ENCODE results near the gene BCL11B.

Gene BCL11B

DNA sequence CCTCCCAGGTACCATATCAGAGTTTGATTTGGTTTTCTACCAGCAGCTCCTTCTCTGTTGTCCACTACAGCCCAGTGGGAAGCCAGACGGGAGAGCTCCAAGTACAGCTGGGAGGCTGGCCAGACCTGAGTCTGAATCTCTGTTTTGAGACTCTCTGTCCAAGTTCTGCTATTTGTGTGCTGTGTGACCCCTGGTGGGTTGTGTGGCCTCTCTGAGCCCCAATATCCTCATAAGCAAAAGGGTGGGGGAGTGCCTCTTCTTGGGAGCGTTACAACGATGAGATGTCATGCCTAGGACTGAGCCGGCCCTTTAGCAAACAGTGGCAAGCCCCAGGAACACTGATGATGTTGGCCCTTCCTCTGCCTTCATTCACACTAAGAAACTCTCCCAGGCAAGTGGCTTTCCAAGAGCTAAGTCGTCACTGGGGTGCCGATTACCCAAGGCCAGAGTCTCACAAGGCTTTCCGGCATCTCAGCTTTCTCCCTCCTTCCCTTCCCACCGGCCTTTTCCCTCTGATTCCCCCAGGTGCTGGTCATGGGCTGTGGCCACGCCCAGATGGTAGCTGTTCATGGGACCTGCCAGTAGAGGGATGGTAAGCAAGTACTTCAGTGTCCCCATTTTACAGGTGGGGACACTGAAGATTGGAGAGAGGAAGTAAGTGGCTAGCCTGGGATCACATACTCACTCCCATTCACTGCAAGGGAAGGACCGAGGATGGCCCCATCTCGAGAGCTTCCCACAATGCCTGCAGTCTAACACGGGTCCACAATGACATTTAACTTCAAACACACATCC is 47.7 kb downstream of the BCL11B start:
- no peak for DNase-seq (ENCODE audit: low read depth)

DNA sequence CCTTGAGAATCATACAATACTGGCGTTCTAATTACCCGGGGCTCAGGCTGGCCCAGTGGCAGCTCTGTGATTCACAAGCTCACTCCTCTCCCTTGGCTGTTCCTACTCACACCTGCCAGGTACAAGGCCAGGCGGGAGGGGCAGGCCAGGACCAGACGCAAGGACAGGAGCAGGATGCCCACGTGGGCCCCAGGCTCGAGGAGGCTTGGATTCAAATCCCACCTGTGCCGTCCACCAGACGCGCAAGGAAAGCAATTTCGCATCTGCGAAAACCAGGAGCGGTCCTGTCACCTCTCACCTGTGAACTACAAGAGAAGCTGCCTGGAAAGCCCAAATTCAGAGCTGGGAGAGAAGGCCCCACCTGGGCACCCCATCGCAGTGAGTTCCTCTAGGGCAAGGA is 50.6 kb downstream of the BCL11B start:
- DNase-seq (ENCODE audit: low read depth) = no peak

DNA sequence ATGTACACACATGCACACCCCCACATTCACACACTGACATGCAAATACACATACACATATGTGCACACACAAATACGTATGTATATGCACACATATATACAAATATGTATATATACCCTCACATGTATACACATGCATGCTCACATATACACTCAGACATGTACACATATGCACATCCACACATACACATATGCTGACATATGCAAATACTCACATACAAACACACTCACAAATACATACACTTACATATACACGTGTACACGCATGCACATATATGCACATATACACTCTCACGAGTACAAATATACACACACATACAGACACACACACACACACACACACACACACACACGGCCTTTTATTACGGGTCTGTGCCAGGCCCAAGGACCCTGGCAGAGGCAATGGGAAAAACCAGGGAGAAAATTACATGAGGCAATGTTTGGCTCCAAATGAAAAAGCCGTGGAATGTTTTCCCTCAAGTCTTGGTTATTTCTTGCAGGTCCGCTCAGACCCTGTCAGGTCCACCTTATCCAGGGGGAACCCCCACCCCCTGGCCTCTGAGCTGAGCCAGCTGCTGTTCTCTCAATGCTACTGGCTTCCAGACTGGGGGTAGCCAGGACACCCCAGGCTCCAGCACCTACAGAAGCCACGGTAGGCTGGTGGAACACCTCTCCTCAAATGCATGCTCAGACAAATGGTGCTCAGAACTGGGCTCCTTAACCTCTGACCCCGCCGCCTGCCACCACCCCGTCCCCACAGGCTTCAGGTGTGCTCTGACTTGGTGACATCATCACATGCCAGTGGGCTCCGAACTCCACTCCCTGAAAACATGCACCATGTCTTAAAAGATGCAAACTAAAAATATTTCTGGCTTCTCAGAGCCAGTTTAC is 54.7 kb downstream of the BCL11B start:
- no peak for DNase-seq (ENCODE audit: low read depth)

DNA sequence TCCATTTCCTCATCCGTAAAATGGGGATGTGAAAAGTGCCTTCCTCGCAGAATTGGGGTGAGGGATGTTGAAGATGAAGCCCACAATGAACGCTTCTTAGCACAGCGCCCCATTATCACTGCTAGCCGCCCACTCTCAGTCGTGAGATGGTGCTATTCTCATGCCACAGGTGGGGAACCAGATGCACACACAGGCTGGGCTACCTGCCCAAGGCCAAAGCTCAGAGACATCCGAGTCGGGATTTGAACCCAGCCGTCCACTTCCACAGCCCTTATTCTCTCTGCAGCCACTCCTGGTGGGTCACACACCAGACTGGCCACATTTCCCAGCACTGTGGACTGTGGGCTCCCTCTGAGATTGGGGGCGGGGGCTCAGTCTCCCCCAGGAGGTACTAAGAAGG is 55.8 kb downstream of the BCL11B start:
- DNase-seq (ENCODE audit: low read depth) = no peak

DNA sequence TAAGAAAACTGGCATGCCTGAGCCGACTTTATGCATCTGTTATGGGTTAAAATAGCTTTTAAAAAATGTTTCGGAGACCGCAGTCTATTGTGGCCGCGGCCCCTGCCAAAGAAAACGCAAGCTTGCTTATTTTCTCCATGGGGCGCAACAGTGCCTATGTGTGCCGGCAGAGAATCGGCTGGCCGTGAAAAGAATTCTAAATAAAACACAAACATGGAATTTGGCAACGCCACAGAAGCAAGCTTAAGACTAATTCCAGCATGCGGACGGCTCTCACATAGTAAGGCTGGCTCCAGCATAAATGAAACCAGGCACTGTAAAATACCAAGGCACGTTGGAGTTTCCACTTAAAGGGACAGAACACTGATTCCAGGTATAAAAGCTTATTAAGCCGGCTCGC is 56.7 kb downstream of the BCL11B start:
- DNase-seq (ENCODE audit: low read depth) = no peak

DNA sequence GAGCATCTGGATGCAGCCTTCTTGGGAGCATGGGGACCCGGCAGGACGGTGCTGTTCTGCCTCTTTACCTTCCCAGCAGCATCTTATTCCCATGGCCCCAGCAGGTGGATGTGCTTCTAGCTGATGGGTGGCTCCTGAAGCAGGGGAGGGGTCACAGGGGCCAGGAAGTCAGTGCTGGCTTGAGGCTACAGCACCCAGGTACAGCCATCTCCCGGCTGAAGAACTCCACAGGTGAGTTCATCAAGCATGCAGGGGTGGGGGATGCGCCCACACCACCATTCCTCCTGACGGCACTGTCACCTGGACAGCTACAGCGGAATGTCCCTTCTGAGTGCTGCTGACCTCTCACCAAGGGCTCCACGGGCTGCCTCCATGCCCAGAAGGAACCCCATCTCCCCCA is 57.3 kb downstream of the BCL11B start:
- DNase-seq (ENCODE audit: low read depth) = no peak

DNA sequence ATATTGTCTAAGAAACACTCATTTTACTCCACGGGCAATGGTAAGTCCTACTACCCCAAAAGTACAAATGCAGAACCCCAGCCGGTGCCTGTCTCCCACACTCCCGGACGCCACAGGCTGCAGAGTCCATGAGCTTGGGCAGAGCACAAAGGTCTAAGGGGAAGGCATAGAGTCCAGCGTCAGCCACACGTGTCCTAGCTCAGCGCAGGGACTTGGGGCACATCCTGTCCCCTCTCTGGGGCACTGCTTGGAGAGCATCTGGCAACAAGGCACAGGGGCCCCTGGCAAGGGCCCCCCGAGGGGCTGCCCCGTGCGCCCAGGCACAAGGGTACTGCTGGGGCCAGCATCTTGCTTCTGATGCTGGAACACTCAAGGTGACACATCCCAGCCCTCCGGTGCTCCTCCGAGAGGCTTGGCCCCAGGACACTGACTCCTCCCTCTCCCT is 58.4 kb downstream of the BCL11B start:
- DNase-seq (ENCODE audit: low read depth) = no peak

DNA sequence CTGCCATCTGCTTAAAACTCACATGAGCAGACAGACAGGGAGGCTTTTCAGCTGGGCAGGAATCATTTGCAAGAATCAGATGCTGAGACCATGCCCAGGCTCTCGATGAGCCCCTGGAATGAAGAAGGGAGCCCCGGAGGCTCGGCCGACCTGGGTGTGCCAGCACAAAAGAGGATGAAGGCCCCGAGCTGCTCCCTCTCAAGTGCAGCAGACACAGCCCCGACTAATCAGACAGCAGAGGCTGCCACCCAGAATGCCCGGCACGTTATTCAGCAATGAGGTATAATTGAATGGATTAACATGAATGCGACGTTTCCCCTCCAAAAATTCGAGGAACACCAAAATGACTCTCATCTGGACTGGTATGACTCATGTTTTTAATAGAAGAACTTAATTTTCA is 58.9 kb downstream of the BCL11B start:
- DNase-seq (ENCODE audit: low read depth) = no peak

DNA sequence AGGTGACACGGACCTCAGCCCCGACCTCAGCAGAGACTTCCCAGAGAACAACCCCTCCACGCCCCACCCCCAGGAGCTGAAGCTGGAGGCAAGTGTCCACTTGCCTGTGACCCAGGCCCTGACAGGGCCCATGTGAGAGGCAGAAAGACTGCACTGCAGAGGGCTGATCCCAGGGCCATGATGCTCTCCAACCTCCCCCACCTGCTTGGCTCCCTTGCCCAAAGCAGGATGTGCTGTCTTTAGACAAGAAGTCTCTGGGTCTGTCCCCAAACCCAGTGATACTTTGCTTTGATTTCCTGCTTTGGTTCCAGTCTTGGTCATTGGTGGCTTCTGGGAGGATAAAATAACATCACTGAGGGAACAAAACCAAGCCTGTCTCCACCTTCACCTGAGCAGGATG is 59.4 kb downstream of the BCL11B start:
- DNase-seq (ENCODE audit: low read depth) = no peak

DNA sequence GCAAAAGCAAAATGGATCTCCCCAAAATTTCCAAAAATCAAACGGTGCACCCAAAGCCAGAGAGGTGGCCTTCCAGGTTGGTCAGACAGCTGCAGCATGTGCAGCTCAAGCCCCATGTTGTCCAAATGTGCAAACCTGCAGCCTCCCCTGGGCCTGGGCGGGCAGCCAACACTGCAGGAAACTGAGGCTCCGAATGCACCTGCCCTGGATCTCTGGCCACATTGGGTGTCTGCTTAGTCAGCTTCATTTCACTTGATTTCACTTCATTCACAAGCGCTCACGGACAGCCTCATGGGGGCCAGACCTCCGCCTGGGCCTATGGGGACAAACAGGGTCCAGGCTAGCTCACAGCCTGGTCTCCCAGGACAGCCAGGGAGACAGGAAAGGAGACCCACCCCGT is 59.8 kb downstream of the BCL11B start:
- no peak for DNase-seq (ENCODE audit: low read depth)

DNA sequence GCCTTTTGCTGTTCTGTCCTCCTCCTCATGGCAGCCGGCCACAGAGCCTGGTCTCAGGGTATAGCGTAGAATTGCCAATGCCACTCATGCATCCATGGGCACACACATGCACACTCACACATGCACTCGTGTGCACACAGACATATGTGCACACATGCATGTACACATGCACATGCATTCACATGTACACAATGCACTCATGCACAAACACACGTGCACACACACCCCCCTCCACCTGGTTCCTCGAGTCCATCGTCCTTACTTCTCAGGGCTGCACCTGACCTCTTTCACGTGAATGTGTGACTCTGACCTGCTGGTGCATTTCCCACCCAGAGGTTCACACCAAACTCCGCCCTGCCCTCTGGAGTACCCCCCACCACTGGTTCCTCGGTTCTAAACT is 60.6 kb downstream of the BCL11B start:
- DNase-seq (ENCODE audit: low read depth) = no peak

DNA sequence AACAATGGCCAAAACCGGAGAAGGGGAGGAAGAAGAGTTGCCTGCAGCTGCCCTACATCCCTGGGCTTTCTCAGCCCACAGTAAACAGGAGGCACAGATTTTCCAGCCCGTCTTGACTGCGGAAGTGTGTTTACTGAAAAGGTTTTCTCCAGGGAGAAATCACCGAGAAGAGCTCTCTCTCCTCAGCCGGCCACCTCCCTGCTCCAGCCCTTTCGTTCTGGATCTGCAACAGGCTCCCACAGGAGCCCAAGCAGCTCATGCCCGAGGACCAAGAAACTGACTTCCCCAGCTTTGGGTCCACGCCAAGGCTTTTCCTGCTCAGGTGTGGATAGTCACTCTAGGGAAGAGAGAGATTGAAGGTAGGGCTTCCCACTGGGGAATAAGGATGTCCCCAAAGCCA is 61.7 kb downstream of the BCL11B start:
- no peak for DNase-seq (ENCODE audit: low read depth)

DNA sequence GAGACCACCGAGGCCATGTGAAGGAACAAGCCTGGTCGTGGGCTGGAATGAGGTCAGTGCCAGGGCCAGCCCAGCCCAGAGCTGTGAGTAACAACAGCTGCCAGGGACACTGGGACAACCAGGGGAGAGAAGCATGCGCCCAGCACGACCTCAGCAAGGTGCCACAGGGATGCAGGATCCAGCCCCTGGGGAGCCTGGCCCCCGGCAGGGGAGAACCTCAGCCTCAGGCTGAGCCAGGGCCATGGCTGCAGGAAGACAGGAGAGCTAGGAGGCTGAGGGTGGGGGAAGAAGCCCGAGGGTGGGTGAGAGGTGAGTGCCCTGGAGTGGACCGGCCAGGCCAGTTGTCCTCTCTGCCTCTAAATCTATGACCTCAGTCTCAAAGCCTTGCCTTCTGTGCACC is 62.6 kb downstream of the BCL11B start:
- no peak for DNase-seq (ENCODE audit: low read depth)

DNA sequence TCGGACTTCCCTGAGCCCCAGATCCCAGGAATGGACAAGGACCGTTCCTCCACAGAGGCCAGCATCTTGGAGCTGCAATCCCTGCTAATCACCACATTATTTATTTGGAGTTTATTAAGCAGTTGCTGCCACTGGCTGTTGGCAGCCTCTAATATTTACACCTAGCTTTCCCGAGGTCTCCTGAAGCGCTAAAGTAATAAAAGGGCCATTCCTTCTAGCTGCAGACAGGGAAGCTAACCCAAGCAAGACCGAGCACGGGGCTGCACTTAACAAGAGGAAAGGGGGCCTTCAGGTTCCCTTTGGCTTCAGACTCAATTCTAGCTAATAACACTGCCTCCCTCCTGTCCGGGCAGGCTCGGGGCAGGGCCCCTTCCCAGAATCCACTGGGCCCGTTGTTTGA is 63.7 kb downstream of the BCL11B start:
- no peak for DNase-seq (ENCODE audit: low read depth)

DNA sequence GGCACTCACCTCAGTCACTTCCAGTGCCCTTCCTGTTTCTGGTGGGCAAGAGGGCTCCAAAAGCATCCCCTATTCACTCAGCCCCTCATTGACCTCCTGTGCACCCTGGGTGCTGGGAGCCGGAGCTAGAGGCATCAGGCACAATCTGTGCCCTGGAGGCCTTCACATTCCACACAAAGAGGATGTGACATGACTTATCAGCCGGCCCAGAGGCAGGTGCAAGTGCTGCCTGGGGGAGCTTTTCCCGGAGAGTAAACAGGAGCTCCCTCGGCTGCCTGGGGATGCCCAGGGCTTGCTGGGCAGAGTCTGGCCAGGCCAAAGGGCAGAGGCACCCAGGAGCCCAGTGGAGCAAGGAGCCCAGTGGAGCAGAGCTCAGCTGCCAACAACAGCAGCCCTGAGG is 64.5 kb downstream of the BCL11B start:
- DNase-seq (ENCODE audit: low read depth) = no peak

DNA sequence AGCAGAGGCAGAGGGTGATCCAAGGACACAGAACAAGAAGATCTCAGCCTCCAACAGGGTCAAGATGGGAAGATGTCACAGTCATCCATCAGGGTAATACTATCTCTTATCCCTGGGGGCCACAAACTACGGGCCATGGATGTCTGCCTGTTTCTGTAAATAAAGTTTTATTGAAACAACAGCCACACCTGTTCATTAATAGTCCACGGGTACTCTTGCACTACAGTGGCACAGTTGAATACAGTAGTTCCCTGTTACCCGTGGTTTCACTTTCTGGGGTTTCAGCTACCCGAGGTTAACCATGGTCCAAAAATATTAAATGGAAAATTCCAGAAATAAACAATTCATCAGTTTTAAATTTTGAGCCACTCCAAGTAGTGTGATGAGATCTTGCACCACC is 65.9 kb downstream of the BCL11B start:
- DNase-seq (ENCODE audit: low read depth) = no peak

DNA sequence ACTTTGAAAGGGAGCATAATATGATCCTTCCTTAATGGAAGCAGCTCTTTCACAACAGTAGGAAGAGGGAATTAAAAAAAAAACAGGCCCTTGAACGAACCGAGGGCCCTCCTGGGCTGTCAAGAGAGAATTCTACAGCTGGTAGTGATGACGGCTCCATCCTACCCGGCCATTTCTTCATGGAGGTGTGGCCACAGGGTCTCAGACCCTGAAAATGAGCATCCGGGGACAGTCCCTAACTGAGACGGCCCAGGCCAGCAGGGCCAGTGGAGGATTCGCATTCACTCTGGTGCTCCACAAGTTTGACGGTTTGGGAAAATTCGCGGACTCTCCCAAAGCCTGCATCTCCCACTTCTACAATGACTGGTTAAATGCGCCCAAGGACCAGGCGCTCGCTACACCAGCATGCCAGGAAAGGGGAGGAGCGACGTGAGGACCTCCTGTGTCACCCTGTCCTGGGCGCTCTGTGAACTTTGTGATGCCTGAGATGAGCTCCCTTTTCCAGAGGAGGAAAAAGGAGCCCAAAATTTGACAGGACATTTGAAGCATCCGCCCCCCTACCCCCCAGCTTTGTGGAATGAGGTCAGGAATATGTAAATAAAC is 66.8 kb downstream of the BCL11B start:
- DNase-seq (ENCODE audit: low read depth) = no peak

DNA sequence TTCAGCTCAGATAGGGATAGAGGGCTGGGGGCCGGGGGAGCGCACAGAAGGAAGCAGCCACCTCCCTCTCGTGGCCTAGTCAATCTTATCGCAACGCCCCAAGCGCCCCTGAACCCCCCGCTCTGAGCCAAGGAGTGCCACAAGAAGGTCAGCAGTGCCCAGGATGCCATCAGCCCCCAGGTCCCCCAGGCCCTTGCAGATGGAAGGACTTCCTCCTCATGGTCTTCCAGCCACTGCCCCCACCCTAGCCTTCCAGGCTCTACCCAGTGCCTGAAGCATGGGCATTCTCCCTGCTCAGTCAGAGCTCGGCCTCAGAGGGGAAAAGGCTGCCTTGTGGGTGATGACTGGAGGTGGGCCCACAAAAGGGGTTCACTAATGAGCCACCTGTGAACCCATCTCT is 68.2 kb downstream of the BCL11B start:
- DNase-seq (ENCODE audit: low read depth) = no peak

DNA sequence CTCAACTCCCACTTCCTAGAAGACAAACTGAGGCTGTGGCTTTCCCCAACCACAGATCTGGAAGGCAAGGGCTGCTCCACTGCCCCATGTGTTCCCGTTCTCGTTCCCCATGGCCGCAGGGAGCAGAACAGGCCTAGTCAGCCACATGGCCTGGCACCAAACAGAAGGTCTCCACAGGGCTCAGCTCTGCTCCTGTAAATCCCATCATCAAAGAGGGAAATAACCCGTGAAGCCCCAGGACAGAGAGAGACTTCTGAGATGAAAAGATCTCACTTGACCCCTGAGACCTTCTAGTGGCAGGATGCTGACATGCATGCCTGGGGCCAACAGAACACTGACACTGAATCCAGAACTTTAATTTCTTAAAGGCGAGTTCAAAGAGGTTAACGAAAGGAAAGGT is 68.9 kb downstream of the BCL11B start:
- no peak for DNase-seq (ENCODE audit: low read depth)

DNA sequence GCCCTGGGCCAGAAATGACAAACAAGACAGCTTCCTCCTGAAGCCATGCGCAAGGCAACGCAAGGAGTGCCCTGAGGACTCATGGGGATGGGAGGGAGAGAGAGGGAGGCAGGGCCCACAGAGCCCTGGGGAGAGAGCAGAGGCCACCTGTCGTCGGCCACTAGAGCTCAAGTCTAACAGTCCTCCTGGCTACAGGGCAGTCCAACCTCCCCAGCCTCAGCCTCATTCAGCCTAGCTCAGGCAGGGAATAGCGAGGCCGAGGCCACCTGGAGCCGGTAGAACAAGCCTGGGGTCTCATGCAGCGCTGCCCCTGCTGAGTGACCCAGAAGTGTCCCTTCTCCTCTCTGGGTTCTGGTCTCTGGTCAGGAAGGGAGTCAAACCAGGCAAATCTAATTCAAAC is 69.5 kb downstream of the BCL11B start:
- no peak for DNase-seq (ENCODE audit: low read depth)

DNA sequence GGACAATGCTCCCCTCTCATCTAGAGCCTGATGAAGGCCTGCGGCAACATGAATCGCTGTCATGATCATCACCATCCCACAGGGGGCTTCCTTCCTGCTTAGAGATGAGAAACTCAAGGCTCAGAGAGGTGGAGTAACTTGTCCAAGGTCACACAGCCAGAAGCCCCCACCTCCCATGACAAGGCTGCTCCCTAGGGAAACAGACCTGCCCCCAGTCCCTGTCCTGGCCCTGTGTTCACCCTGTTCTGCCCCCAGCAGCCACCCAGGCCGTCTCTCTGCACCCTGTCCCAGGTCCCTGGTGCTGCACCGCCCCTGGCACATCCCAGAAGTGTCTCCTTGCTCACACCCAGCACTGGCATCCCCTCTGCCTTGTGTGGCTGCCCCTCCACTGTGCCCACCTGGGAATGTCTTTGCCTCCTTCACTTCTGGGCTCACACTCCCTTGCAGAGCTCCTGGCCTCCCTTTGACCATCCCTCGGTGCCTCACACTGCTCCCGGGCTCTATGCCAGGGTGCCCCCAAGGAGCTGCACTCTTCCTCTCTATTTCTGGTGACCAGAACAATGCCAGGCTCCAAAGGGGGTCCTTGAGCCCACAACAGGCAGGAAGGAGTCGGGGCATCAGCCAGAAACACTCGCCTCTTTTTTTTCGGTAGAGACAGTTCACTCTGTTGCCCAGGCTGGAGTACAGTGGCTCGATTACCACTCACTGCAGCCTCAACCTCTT is 70.5 kb downstream of the BCL11B start:
- no peak for DNase-seq (ENCODE audit: low read depth)

DNA sequence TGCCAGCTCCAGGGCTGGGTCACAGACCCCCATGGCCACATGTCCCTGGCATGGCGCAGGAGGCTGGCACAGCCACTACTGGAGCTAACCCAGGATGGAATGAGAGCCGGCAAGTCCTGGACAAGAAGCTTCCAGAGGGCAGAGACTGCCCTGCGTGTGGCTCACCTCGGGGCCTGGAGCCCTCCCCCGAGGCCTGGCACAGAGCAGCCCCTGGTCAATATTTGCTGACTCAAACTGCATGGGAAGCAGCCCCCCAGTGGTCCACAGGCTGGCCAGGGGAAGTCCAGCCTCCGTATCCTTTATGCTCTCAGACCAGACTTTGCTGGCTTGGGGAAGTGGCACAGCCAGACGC is 71.4 kb downstream of the BCL11B start:
- no peak for DNase-seq (ENCODE audit: low read depth)

Data from stimulated activated CD8-positive, alpha-beta memory T cell treated with anti-CD3 and anti-CD28 coated beads, Interleukin-4, amount 100 ng/mL, for 24 hours (primary cell).